NCI-H2227 (cell line): ENCODE measurements around the gene ANTXR2.

Experiments
- DNase-seq: peaks from one replicate; lab custom pipeline; 2025; ENCODE audit not compliant: unreplicated experiment; lab: John Stamatoyannopoulos, UW

The ANTXR2 gene

DNA sequence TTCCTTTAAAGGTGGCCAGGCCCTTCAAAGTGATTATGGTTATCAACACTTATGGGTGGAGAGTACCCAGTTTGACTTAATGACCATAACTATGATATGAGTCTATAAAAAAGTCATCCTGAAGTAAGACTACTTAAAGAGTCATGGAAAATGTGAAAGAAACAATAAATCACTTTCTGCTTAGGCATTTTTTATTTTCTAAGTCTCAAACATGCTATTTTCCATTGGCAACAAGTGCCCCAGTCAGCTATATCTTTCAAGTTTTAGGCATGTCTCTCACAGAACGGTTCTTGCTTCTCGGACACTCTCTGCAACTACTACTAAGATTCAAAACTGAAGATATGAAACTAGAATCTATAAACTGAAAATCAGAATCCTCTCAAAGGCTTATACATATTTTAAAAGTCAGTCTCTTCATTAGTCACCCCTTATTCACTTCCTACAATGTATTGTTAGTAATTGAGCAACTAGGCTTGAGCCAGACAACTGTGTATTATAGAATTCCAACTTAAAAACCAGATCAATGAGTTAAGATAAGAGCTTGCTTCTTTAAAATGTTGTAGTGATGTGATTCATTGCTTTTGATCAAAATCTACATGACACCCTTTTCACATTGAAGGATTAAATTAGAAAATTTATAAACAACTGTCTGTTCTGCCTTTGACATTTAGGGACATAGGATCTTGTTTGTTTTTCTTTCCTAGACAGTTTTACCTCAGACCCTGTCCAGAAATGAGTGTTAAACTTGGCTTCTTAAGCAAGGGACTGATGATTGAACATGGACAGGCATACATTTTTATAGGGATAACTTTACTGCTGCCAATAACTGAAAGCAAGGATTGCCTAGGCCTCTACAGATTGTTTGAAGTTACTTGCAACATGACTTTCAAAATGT is 2.9 kb downstream of the ANTXR2 start:
- no peak for DNase-seq

GRCh38 chr4:80069108-80069836 is 3.8 kb downstream of the ANTXR2 start:
- peak; percentile 10 for DNase-seq

DNA sequence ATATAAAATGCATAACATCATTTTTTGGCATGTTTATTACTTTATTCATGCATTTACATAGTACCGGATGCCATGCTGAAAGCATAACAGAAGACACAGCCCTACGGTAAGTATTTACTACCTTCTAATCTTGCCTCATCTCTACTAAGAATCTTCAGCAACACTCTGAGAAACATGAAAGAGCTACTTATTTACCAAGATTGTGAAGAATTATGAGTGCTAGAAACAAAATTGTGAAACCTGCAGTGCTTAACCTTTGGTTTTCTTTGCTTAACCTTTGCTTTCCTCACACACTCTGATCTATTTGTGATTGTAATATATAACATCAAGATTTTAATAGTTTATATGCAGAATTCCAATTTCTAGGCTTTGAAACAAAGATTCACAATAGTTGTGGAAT is 7.4 kb downstream of the ANTXR2 start:
- no peak for DNase-seq

GRCh38 chr4:80062527-80062926 is 10.5 kb downstream of the ANTXR2 start:
- DNase-seq, result no peak

DNA sequence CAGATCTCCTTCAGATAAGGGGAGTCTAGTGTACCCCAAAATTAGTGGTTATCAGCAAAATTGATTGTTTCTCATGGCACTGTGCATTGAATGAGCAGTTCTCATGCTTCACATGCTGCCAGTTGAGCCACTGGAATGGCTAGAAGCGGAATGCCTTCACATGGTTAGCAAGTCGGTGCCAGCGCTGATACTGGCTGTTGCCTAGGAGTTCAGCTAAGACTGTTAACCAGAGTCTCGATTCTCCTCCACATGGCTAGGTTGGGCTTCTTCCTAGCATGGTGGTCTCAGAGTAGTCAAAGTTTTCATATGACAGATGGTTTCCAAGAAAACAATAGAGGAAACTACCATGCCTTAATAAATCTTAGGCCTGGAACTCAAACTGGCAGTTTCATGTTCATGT is 12.2 kb downstream of the ANTXR2 start:
- DNase-seq, result no peak

GRCh38 chr4:80058740-80059139 is 14.3 kb downstream of the ANTXR2 start:
- no peak for DNase-seq

DNA sequence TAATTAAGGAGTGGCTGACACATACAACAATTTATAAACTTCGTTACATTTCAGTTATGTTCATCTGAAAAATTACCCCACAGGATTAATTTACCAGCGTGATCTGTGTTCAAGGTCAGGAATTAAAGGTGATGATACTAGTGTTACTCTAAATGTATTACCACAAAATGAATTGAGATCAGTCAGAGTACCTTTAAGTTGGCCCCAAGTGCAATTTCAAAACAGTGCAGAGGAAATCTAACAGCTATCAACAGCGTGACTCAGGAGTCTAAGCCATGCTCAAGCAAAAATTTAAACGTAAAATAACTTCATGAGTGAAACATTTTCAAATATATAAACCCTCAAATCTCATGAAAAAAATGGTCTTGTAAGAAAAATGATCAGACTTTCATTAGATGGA is 18.7 kb downstream of the ANTXR2 start:
- DNase-seq, result no peak

DNA sequence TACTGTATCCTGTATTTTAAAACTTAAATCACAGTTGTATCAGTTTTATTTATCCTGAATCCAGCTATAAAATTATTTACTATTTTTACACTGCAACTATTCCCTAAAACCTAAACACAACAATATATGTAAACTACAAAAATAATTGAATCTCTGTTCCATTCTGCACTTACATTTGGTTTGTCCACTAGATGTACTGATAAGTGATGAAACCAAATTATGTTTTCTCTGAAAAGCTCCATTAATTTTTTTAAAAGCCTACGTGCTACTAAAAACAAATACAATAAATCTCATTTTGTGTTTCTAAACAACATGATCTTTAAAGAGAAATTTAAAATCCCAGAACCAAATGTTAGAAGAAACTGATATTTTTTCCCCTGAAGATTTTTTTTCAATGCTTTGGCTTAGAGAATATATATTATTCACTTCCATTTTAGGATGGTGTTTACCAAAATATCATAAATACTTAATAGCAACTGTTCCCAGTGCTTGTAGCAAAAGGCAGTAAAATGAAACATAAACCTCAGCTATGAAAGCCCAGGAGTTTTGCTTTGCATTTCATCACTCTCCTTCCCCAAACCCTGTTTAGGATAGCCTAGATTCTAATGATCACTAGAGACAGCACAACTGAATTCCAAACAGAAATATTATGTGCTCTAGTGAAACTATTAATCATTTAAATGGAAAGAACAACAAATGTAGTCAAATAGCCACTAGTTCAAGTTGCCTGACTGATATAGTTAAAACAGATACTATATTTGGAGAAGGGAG is 19.7 kb downstream of the ANTXR2 start:
- DNase-seq, result no peak

DNA sequence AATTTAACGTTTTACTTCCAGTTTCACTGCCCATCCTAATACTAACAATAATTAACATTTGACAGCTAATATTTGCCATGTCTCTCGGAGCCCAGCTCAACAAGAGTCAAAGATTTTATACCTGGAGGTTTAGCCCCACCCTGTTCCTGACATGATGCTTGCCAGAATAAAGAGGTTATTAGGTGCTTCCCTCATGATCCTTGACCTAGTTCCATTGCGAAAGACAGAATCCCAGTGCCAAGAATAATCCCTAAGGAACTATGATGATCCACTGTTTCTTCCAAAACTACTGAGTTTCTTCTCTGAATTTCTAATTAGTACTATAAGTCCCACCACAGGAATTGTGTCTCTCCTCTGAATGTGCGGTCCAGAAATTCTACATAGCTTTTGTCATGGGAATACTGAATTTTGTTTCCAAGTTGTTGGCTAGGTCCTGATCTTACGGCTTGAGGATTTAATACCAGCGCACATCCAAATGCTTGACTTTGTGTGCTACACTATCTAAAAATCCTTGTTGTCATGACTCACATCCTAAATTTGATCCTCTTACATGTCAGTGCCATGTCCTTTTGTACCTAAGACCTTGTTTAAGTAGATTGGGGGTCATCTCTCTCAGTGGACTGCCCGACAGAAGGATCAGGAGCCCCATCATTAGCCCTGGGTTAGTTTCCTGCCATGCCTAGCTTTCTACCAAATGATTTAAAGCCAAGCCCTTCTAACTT is 23.1 kb downstream of the ANTXR2 start:
- DNase-seq, result no peak

- peak; percentile 4 for DNase-seq
Measured at GRCh38 chr4:80049402-80049801, 23.6 kb downstream of the ANTXR2 start.

DNA sequence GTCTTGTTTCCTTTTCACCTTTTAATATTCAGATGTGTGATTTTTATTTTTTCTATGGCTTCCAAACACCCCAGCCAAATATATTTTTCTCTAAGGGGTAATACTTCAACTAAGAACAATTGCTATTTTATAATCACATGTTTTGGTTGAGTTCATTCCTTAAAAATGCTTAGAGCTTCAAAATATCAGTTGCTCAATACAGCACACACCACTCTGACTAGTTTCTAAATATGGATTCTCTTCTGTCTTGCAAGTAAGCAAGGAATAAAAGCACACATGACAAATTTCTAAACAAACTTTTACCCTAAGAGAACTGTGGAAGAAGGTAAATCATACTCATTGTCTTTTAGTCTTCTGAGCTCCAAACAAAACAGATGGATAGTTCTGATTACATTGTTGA is 27.2 kb downstream of the ANTXR2 start:
- DNase-seq, result no peak

GRCh38 chr4:80043541-80043940 is 29.5 kb downstream of the ANTXR2 start:
- DNase-seq, result no peak

DNA sequence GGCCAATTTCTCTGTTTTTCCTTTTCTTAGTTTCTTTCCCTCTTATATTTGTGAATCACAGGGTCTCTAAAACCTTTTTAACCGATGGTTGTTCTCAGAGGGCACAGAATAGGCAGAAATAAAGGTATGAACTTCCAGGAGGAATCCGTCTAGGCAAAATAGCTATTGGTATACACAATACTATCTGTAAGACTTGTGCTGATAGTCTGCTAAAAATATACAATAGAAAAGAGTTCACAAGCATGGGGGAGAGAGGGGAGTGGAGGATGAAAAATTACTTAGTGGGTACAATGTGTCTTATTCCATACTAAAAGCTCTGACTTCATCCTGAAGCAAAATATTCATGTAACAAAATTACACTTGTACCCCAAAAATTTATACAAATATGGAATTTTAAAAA is 30.2 kb downstream of the ANTXR2 start:
- DNase-seq, result no peak

GRCh38 chr4:80037864-80038263 is 35.2 kb downstream of the ANTXR2 start:
- DNase-seq, result no peak

DNA sequence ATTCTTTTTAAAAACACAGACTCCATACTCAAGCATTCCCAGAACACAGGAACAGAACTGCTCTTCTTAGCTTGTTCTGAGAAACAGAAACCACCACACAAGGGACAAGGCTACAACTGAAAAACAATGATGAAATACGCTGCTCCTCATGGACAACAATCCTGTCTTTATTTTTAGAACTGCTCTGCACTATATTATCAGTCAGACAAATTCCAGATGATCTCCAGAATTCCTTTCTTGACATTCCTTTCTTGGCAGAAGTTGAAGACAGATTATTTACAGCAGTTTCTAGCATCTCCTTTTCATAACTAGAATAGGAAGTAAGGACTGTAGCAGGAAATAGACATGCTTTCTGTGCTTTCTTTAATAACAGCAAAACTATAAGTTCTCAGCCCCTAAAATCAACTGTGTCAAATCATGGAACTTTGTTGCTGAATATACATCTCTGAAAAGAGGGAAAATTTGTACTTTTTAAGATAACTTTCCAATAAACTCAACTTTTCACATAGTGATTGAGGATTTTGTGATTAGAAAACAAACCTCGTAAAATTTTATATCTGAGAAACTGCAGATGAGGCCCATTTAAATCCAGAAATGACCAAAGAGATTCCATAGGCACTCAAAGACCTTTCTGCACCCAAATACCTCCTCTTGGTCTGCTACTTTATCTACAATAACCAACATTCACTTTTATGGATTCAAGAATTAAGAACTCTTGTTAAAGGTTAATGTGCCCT is 35.9 kb downstream of the ANTXR2 start:
- DNase-seq, result no peak

- DNase-seq, result no peak
Measured at GRCh38 chr4:80036306-80036705, 36.7 kb downstream of the ANTXR2 start.

- DNase-seq, result no peak
Measured at GRCh38 chr4:80035336-80035735, 37.7 kb downstream of the ANTXR2 start.

- no peak for DNase-seq
Measured at GRCh38 chr4:80033581-80033980, 39.4 kb downstream of the ANTXR2 start.

- DNase-seq, result no peak
Measured at GRCh38 chr4:80029364-80029763, 43.7 kb downstream of the ANTXR2 start.

DNA sequence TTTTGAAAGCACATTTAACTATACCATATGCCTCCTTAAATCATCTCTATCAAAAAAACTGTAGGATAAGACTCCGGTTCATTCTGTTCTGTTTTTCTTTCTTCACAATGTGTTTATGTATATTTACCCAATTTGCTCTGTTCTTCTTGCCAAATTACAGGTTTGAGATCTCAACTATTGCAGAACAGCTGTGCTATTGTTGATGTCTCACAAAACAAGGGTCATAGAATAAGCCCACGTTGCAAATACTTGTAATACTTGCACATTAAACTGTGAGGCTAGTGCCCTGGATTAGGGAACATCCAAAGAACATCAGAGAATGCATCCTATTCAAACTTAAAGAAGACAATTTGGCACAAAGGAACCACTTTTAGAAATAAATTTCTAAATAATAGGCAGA is 45.4 kb downstream of the ANTXR2 start:
- peak; percentile 5 for DNase-seq
